HG02981 (cell line): ENCODE measurements around the gene CAPG.

Experiments
- ATAC-seq: cut with Tn5 transposase; IDR thresholded peaks from one replicate; pipeline ENCODE4 v1.9.1; 2021; ENCODE audit warnings: mild to moderate bottlenecking, moderate library complexity; ENCODE audit not compliant: unreplicated experiment

CAPG gene

DNA sequence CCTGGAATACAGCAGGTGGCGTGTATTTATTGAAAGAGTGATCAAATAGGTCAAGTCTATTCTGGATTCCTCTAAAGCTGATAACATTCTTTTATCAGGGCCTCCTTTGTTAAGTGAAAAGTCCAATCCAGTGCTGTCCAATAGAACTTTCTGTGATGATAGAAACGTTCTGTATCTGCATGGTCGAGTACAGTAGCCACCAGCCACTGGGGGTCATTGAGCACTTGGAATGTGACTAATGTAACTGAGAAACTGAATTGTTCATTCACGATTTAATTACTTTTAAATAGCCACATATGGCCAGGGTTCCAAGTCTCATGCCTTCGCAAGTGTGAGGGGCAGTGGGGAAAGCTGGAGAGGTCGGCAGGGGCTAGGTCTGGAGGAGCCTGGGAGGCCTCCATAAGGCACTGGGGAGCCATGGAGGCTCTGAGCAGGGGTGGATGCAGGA, 28.9 kb upstream of the CAPG start:
- ATAC-seq: no peak

GRCh38 chr2:85438201-85439024, 28.2 kb upstream of the CAPG start:
- no peak for ATAC-seq

DNA sequence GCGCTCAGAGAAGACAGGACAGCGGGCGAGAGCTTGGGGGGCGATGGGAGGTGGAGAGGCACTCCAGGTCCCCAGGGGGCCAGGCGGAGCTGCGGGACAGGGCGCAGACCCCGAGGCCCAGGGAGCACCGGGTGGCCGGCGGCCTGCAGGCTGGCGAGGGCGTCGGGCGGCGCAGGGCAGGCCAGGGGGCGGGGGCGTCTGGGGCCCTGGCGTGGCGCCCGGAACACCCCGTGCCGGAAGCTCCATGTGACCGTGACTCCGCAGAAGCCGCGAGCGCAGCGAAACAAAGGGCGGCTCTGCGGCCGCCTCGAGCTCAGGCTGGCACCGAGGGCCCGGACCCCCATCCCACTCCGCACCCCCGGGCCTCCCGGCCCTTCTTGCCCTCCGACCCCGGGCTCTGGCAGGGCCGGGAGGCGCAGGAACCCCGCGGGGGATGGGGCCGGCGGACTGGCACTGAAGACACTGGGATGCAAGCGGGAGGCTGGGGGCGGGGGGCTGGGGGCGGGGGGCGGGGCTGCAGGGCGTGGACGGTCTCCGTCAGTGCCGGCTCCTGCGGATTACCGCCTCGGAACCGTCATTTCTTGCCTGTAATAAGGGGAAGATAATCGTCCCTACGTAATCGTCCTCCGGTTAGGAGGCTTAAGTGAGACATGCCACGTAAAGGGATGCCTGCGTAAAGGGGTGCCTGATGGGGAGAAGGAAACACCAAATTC, 27.5 kb upstream of the CAPG start:
- peak; percentile 76 for ATAC-seq

- ATAC-seq: no peak
Measured at GRCh38 chr2:85436836-85437487, 26.8 kb upstream of the CAPG start.

- ATAC-seq: no peak
Measured at GRCh38 chr2:85435981-85436835, 26.0 kb upstream of the CAPG start.

GRCh38 chr2:85435220-85435958, 25.2 kb upstream of the CAPG start:
- ATAC-seq: no peak

DNA sequence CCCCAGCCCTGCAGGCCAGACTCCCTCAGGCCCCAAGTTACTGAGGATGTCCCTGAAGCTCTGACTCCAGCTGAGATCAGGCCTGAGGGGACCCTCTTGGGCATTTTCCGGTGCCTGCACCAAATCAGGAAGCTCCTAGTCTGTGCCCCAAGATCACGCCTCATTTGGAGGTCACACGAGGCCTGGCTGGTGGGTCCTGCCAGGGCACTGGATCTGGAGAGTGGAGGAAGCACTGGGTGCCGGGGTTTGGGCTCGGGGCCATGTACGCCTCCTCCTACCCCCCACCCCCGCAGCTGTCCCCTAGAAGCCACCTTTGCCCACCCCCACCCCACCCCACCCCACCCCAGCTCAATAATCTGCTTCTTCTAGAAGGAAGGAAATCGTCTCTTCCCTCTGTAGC, 24.5 kb upstream of the CAPG start:
- no peak for ATAC-seq

DNA sequence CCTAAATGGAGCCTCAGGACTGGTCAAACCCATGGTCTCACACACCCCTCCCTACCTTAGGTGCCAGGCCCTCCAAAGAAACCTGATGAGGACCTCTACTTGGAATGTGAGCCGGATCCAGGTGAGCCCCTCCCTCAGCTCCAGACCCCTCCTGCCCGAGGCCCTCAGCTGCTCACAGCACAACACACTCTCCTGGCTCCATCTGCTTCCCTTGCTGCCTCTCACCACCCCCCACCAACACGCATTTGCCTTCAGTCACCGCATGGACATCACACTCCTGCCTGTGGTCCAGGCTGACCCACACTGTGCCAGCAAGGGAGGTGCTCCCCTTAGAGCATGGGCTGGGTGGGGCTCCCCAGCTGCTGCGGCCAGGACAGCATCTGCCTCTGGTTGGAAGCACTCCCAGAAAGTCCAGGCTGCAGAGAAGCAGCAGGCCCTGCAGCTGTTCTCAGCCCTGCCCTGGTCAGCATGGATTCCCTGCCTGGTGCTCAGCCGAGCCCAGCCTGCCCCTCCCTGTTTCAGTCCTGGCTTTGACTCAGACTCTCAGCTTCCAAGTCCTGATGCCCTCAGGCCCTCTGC, 23.4 kb upstream of the CAPG start:
- no peak for ATAC-seq

- no peak for ATAC-seq
Measured at GRCh38 chr2:85431570-85432205, 21.5 kb upstream of the CAPG start.

DNA sequence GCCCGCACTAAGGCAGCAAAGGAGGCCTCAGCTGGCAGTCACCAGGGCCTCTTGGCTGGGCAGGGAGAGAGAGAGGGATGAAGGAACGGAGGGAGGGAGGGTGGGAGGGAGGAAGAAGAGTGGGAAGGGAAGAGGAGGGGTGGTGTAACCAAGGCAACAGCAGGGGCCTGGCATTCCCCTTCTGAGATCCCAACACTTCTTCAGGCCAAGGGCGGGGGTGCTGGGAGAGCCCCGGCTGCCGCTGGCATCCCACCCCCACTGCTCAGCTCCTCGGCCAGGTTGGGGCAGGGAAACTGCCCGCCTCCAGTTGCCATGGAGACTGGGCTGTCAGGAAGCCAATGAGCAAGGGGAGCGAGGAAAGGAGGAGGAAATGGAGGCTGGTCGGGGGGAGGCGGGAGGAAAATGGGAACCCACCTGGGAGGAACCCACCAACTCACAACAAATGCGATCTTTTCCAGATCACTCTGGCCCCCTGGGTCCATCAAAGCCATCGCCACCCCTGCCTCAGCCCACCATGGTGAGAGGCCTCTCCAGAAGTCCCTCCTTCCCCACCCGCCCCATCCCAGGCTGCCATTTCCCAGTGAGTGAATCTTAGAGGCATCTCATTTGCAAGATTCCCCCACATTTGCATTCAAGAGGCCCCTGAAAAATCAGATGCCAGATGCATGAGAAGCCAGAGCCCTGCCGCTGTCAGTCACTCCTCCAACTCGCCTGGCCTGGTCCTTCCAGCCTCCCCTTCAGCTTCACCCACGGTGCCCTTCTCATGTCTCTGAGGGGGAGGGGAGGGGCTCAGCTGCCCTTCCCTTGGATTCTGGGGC, 20.8 kb upstream of the CAPG start:
- ATAC-seq: no peak

DNA sequence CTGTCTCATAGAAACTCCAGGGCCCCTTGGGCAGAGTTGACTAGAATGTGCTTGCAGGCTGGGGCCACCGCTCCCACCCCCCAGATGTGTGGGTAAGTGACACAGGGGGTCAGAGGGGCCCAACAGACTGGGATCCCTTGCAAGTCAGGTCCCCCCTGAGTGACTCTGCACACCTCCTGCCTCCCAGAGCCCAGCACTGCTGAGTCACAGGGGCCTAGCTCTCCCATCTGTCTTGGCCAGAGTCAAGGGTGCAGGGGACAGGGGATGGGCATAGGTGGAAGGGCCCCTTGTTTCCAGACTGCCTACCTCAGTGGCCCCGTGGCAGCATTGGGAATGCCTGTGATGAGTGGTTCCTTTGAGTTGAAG, 19.7 kb upstream of the CAPG start:
- no peak for ATAC-seq

GRCh38 chr2:85429213-85429923, 19.2 kb upstream of the CAPG start:
- no peak for ATAC-seq

DNA sequence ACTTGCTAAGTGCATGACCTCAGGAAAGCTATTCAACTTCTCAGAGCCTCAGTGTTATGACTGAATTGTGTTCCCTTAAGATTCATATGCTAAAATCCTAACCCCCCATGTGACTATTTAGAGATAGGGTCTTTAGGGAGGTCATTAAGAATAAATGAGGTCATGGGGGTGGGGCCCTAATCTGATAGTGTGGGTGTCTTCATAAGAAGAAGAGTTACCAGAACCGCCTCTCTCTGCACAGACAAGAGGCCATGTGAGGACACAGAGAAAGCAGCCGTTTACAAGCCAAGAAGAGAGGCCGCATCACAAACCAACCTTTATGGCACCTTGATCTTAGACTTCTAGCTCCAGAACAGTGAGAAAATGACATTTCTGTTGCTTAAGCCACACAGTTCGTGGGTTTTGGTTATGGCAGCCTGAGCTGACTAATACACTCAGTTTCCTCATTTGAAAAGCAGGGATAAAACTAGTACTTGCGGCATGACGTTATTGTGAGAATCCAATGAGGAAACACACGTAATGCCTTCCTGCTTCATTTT, 18.2 kb upstream of the CAPG start:
- no peak for ATAC-seq

DNA sequence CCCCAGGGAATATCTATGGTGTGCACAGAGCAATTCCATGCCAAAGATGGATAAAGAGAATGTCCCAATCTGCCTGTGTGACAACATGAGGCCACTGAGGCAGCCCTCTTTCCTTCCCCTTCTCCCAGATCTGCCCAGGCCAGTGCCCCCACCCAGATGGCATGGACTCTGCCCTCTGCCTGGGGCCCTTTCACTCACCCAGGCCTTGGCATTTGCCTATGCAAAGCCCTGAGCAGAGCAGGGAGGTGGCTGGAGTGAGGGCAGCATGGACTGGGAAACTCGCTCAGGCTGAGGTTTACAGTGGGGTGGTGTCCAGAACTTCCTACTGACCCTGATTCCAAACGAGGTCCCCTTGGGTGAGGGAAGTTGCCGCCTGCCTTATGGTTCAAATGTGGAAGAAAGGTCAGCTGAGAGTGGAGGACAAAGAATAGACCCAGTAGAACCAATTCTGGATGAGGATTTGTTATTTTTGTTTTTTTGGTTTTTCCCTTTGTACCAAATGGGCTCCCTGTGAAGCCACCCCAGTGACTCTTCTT, 17.2 kb upstream of the CAPG start:
- ATAC-seq: no peak

DNA sequence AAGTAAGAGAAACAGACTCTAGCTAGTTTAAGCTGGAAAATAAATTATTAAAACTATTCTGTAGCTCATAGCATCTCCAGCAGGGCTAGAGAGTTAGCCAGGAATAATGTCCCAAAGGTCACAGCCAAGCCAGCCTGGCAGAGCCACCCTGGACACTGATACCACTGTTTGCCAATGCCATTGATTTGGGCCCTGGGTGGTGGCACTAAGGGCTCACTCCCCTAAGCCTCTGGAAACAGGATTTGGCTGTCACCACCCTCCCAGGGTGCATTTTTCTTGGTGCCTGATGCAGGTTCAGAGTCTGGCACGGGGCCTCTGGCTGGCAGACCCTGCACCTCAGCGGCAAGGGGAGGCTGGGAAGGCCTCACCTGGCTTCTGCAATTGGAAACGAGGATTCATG, 15.4 kb upstream of the CAPG start:
- no peak for ATAC-seq

GRCh38 chr2:85423525-85423924, 13.4 kb upstream of the CAPG start:
- ATAC-seq: no peak

GRCh38 chr2:85422072-85422457, 11.9 kb upstream of the CAPG start:
- no peak for ATAC-seq
